HL-60 (cell line): Measurements from ENCODE around the gene DNALI1.

Source experiments
- DNase-seq, 2 experiments: peaks; one replicate each; pipeline ENCODE4 v3.0.0-alpha.2; 2010 to 2020; ENCODE audit warnings: low read depth in 1 of 2, low spot score in 1 of 2
- H3K27ac ChIP-seq: fragments of 250-450 bp; sonication (Bioruptor Pico); replicated peaks from 2 replicates; pipeline ENCODE4 v1.5.1; 2020; ENCODE audit warnings: mild to moderate bottlenecking, moderate library complexity
- H3K27me3 ChIP-seq: fragments of 250-450 bp; sonication (Bioruptor Pico); 2 replicates; pipeline ENCODE4 v1.5.1; 2021; ENCODE audit warnings: mild to moderate bottlenecking, moderate library complexity; ENCODE audit not compliant: insufficient read depth, poor library complexity, severe bottlenecking
- H3K4me3 ChIP-seq: replicated peaks from 2 replicates; pipeline ENCODE4 v1.5.1; 2011; ENCODE audit warnings: mild to moderate bottlenecking, control low read depth, low read length; ENCODE audit not compliant: insufficient read depth
- GABPA ChIP-seq: IDR thresholded peaks from 2 replicates; pipeline ENCODE4 v1.6.1; 2012; ENCODE audit warnings: low read depth
- POLR2AphosphoS5 ChIP-seq: IDR thresholded peaks from 2 replicates; pipeline ENCODE4 v1.6.1; 2012; ENCODE audit warnings: low read depth
- REST ChIP-seq: IDR thresholded peaks from 2 replicates; pipeline ENCODE4 v1.6.1; 2012; ENCODE audit warnings: low read depth; ENCODE audit not compliant: insufficient replicate concordance
- SPI1 ChIP-seq: IDR thresholded peaks from 2 replicates; pipeline ENCODE4 v1.6.1; 2012; ENCODE audit warnings: low read depth, mild to moderate bottlenecking, borderline replicate concordance
- TF ChIP-seq, protein P1 (sequence below): IDR thresholded peaks from one replicate; pipeline ENCODE4 v1.5.1; 2011; ENCODE audit warnings: low read length, control low read depth, inconsistent platforms; ENCODE audit not compliant: insufficient read depth

DNALI1 gene

DNA sequence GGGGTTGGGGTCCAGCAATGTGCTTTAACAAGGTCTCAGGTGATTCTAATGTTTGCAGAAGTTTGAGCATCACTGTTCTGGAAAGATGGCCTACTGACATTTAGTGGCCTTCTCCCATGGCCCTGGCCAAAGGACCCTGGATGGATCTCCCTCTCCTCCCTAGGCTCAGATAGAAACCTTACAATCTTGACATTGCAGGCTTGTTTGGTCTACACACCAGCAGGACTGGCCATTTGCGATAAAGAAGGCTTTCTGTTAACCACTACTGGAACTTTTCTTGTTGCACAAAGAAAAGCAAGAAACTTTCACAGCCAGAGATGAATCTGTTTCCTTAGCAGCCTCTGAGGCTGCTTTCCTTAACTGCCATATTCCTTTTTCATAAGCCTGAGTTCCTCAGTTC is 6.2 kb downstream of the DNALI1 start:
- no peak overlapping the region for H3K27ac ChIP-seq
- H3K27me3 ChIP-seq = no peaks in the 10 kb centered on the region
- TF ChIP-seq REST = no peak
- no peak for TF ChIP-seq SPI1
- no peak for TF ChIP-seq GABPA
- no peak for TF ChIP-seq POLR2AphosphoS5
- TF ChIP-seq, protein P1, sequence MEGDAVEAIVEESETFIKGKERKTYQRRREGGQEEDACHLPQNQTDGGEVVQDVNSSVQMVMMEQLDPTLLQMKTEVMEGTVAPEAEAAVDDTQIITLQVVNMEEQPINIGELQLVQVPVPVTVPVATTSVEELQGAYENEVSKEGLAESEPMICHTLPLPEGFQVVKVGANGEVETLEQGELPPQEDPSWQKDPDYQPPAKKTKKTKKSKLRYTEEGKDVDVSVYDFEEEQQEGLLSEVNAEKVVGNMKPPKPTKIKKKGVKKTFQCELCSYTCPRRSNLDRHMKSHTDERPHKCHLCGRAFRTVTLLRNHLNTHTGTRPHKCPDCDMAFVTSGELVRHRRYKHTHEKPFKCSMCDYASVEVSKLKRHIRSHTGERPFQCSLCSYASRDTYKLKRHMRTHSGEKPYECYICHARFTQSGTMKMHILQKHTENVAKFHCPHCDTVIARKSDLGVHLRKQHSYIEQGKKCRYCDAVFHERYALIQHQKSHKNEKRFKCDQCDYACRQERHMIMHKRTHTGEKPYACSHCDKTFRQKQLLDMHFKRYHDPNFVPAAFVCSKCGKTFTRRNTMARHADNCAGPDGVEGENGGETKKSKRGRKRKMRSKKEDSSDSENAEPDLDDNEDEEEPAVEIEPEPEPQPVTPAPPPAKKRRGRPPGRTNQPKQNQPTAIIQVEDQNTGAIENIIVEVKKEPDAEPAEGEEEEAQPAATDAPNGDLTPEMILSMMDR = no peak
- DNase-seq = no peak
- H3K4me3 ChIP-seq = no peak overlapping the region

DNA sequence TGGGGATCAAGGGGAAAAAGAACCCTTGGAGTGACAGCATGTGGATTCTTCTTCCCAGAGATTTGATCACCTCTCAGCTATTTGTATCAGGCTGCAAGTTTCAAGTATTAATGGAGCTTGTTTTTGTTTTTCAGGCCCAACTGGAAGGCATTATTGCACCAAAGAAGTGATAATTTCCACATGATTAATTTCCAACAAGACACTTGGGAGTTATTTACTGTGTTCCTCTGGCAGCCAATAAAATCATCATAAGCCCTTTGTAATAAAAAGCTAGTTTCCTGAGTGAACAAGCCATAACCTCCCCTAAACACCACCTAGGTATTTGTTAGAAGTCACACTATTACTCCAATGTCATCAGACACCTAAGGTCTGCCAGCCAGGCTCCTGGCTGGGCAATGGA is 8.2 kb downstream of the DNALI1 start:
- Histone ChIP-seq H3K4me3 (no peak overlapping the region), H3K27me3 (no peaks in the 10 kb centered on the region), H3K27ac (no peak overlapping the region)
- TF ChIP-seq, protein P1 = no peak
- TF ChIP-seq POLR2AphosphoS5 = no peak
- no peak for TF ChIP-seq GABPA
- no peak for TF ChIP-seq SPI1
- TF ChIP-seq REST = no peak
- DNase-seq = no peak

GRCh38 chr1:37567023-37567422 is 10.3 kb downstream of the DNALI1 start:
- Histone ChIP-seq H3K27ac (no peak overlapping the region), H3K4me3 (no peak overlapping the region), H3K27me3 (no peaks in the 10 kb centered on the region)
- TF ChIP-seq, protein P1 = no peak
- TF ChIP-seq GABPA (no peak), REST (no peak), SPI1 (no peak), POLR2AphosphoS5 (no peak)
- no peak for DNase-seq
